Skeletal muscle satellite cell (primary cell): ENCODE results near the gene ZNF224. TPM values are rescaled to one million over a fixed set of nuclear protein-coding genes. Genes with fewer than 3 reads are reported as not detected.

Source experiments
- H3K27me3 ChIP-seq: 2 replicates; pipeline ENCODE4 v1.7.0; 2013; ENCODE audit warnings: low read length; ENCODE audit not compliant: control insufficient read depth, insufficient read depth
- H3K36me3 ChIP-seq: 2 replicates; pipeline ENCODE4 v1.7.0; 2013; ENCODE audit warnings: mild to moderate bottlenecking, control low read depth, low read length; ENCODE audit not compliant: insufficient read depth
- H3K4me1 ChIP-seq: 2 replicates; pipeline ENCODE4 v1.7.0; 2013; ENCODE audit warnings: low read length; ENCODE audit not compliant: control insufficient read depth, insufficient read depth
- H3K4me2 ChIP-seq: 2 replicates; pipeline ENCODE4 v1.7.0; 2013; ENCODE audit warnings: mild to moderate bottlenecking, low read length
- H3K4me3 ChIP-seq: 2 replicates; pipeline ENCODE4 v1.7.0; 2013; ENCODE audit warnings: low read length
- H3K9ac ChIP-seq: 2 replicates; pipeline ENCODE4 v1.7.0; 2013; ENCODE audit warnings: mild to moderate bottlenecking, low read depth, low read length, moderate library complexity
- H3K9me3 ChIP-seq: replicated peaks from 2 replicates; pipeline ENCODE4 v1.7.0; 2013; ENCODE audit warnings: mild to moderate bottlenecking, control low read depth, low read length
- total RNA-seq: library from RNA; depleted of rRNA; stranded (reverse); fragments of >200 nt; gene quantifications from 2 replicates; pipeline ENCODE4 v1.2.3, GENCODE V29; 2012; rRNA removed

The ZNF224 gene
- 11.7 and 15.5 TPM in 2 replicates for total RNA-seq

DNA sequence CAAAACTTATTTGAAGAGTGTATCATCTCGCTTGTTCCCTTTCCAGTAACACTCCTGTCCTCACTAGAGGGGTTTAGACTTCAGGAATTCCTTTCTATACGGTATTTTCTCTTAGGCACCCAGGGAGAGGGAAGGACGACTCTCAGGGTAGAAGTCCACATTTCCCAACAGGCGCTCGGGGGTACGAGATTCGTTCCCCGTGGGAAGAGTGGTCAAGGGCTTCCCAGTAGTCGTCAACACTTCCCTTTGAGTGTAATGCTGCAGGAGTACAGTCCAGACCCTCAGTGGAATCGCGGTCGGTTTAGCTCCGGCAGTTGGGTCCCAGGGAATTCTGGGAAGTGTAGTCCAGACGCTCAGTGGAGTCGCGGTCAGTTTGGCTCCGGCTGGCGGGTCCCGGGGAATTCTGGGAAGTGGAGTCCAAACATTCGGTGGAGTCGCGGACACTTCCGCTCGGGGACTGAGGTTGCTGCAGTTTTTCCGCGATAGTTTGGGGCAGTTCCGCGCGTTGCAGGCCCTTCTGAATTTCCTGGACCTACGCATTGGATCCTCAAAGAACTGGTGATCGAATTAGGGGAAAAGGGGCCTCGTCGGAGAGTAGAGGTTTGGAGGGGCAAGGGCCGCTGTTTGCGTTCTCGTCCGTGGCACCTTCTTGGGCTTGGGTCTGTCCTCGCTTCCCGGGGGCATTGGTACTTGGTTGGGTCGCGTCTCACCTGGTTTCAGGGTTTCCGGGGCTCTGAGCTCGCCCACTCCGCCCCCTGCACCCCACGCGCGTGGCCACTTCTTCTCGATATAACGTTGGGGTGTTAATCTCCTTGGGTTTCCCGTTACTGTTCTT lies at the start of gene ZNF224:
ZNF224 (plus strand) TSS at position 431 of the 835 bp plus-strand sequence. CDS start 3,513 bp downstream, outside the sequence.
- H3K27me3 ChIP-seq, result no peaks in the 10 kb centered on the region
- peaks cover 18% of the 10 kb centered on the region for H3K36me3 ChIP-seq
- no peaks in the 10 kb centered on the region for H3K4me1 ChIP-seq
- H3K4me2 ChIP-seq, result peak within 1 kb of the TSS; percentile 77
- peak within 1 kb of the TSS; percentile 73 for H3K4me3 ChIP-seq
- H3K9me3 ChIP-seq, result no peaks in the 10 kb centered on the region
- H3K9ac ChIP-seq, result peak within 1 kb of the TSS; percentile 93

DNA sequence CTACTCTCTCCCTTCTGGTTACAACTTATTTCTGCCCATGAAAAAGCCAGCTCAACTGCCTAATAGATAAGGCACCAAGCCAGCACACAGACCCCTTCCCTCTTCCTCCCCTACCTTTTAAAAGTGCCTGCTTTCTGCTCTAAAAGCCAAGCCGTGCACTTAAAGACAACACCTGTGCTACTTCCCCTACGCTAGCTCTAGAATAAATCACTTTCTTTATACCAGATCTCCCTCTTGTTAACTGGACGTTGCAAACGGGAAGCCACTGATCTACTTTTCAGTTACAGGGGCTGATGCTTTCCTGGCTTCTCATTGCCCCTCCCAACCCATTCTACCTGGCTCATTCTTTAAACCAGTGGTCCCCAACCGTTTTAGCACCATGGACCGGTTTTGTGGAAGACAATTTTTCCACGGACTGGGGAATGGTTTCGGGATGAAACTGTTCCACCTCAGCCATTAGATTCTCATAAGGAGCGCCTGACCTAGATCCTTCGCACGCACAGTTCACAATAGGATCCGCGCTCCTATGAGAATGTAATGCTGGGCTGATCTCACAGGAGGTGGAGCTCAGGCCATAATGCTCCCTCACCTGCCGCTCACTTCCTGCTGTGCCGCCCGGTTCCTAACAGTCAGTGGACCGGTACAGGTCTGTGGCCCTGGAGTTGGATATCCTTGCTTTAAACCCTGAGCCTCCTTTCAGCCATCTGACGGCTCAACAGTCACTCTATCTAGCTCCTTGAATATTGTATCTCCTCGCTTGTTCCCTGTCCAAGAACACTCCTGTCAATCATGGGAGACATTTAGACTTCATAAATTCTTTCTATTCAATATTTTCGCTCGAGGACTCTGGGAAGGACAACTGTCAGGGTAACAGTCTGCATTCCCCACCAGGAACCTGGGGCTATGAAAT lies 43.2 kb upstream of the ZNF224 start:
- H3K4me3 ChIP-seq, result peak overlapping the region; percentile 90
- H3K27me3 ChIP-seq, result peaks cover 7% of the 10 kb centered on the region
- H3K4me1 ChIP-seq, result peaks cover 10% of the 10 kb centered on the region
- peak overlapping the region; percentile 87 for H3K4me2 ChIP-seq
- H3K9ac ChIP-seq, result peak overlapping the region; percentile 38
- H3K9me3 ChIP-seq, result no peaks in the 10 kb centered on the region
- H3K36me3 ChIP-seq, result peaks cover 8% of the 10 kb centered on the region

DNA sequence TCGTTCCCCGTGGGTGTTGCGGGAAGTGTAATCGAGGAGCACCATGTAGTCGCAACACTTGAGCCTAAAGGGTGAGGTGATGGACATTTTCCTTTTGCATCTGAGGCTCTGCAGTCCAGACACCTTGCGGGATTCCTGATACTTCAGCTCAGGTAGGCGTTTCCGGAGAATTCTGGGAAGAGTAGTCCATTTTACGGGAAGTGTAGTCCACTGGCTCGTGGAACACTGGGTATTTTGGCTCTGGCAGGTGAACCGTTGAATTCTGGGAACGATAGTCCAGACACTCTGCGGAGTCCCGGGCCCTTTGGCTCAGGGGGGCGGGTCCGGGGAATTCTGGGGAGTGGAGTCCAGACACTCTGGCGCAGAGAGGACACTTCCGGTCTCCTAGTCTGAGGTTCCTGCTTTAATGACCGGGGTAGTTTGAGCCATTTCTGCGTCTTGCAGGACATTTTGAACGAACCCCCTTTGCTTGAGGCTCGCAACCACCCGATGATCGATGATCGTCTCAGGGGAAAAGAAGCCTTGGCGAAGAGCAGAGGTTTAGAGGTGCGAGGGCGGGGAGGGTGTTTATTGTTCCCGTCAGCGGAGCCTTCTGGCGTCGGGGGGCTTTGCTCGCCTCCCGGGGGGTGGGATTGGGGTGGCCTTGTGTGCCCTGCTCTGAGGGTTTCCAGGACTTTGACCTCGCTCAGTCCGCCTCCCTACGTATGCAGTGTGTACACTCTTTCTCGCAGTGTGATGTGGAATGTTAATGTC lies 42.3 kb upstream of the ZNF224 start, which contains the start of gene ZNF223:
ZNF223 (plus strand) TSS at position 387 of the 753 bp plus-strand sequence. CDS start 3,141 bp downstream, outside the sequence.
- peaks cover 9% of the 10 kb centered on the region for H3K36me3 ChIP-seq
- H3K4me1 ChIP-seq, result peaks cover 10% of the 10 kb centered on the region
- H3K27me3 ChIP-seq, result peaks cover 7% of the 10 kb centered on the region
- peak within 1 kb of the TSS; percentile 87 for H3K4me2 ChIP-seq
- H3K9ac ChIP-seq, result peak within 1 kb of the TSS; percentile 86
- peak within 1 kb of the TSS; percentile 90 for H3K4me3 ChIP-seq
- no peaks in the 10 kb centered on the region for H3K9me3 ChIP-seq

DNA sequence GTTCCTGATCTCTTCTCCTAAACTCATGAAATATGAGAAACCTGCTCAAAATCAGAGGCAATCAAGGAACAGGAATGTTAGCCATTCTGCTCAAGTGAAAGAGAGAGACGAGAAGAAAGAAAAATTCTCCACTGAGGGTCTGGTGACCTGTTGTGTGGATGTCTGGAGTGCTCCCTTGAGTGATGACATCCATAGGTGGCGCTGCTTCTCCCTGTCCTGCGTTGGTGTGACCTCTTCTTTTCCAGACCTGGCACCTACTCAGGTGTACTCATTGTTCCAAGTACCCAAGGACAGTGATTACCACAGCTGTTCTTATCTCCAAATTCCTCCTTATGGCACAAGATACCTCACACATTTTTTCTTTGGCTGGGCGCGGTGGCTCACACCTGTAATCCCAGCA lies 38.3 kb upstream of the ZNF224 start:
- no peaks in the 10 kb centered on the region for H3K9me3 ChIP-seq
- H3K4me1 ChIP-seq, result peaks cover 10% of the 10 kb centered on the region
- no peak overlapping the region for H3K4me3 ChIP-seq
- H3K9ac ChIP-seq, result no peak overlapping the region
- no peak overlapping the region for H3K4me2 ChIP-seq
- no peaks in the 10 kb centered on the region for H3K27me3 ChIP-seq
- H3K36me3 ChIP-seq, result peaks cover 23% of the 10 kb centered on the region

DNA sequence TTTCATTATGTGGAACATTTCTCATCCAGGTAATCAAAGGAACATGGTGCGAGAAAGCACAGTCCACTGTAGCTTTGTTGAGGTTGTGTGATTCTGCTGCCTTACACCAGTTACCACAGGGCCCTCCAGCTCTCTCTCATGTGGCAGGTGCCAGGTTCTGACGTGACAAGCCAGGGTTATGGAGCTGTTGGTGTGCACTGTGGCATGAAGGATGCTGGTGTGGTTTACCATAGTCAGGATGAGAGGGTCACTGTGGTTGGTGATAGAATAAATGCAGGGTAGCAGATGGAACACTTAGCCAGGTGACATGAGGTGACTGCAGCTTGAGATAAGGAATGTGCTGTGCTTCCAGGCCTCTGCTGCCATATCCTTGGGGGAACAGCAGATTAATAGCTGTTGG lies 34.9 kb upstream of the ZNF224 start:
- Histone ChIP-seq H3K4me3 (no peak overlapping the region), H3K4me2 (no peak overlapping the region), H3K36me3 (peaks cover 47% of the 10 kb centered on the region), H3K9me3 (no peaks in the 10 kb centered on the region), H3K4me1 (no peaks in the 10 kb centered on the region), H3K9ac (no peak overlapping the region), H3K27me3 (no peaks in the 10 kb centered on the region)

DNA sequence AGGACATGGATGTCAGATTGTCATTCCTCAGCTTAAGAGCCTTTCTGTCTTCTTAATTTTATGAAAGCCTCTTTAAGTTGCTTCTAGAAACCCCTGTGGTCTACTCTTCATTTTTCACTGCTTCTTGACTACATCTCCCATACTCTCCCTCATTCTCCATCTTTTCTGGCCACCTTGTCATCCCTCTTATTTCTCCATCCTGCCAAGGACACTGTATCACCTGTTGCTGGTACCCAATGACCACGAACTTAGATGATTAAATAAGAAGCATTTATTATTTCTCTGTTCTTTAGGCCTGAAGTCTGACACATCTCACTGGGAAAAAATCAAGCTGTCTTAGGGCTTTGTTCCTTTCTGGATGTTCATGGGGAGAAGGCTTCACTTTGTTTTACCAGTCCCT lies 33.1 kb upstream of the ZNF224 start:
- Histone ChIP-seq H3K9ac (no peak overlapping the region), H3K27me3 (no peaks in the 10 kb centered on the region), H3K36me3 (peaks cover 51% of the 10 kb centered on the region), H3K4me1 (no peaks in the 10 kb centered on the region), H3K4me2 (no peak overlapping the region), H3K4me3 (no peak overlapping the region), H3K9me3 (peaks cover 5% of the 10 kb centered on the region)

DNA sequence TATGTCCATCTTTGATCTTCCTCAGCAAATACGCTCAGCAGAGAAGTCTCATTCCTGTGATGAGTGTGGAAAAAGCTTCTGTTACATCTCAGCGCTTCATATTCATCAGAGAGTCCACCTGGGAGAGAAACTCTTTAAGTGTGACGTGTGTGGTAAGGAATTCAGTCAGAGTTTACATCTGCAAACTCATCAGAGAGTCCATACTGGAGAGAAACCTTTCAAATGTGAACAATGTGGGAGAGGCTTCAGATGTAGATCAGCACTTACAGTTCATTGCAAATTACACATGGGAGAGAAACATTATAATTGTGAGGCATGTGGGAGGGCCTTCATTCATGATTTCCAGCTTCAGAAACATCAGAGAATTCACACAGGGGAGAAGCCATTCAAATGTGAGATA lies 27.9 kb upstream of the ZNF224 start:
- Histone ChIP-seq H3K4me1 (peaks cover 1% of the 10 kb centered on the region), H3K9me3 (peaks cover 18% of the 10 kb centered on the region), H3K27me3 (no peaks in the 10 kb centered on the region), H3K4me2 (no peak overlapping the region), H3K4me3 (no peak overlapping the region), H3K36me3 (peaks cover 54% of the 10 kb centered on the region), H3K9ac (no peak overlapping the region)

DNA sequence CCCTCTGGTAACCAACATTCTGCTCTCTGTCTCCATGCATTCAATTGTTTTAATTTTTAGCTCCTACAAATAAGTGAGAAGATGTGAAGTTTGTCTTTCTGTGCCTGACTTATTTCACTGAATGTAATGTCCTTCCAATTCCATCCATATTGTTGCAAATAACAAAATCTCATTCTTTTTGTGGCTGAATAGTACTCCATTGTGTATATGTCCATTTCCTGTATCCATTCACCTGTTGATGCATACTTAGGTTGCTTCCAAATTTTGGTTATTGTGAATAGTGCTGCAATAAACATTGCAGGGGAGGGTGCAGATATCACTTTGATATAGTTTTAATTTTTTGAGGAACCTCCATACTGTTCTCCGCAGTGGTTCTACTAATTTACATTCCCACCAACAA lies 24.7 kb upstream of the ZNF224 start:
- Histone ChIP-seq H3K27me3 (no peaks in the 10 kb centered on the region), H3K4me2 (no peak overlapping the region)

DNA sequence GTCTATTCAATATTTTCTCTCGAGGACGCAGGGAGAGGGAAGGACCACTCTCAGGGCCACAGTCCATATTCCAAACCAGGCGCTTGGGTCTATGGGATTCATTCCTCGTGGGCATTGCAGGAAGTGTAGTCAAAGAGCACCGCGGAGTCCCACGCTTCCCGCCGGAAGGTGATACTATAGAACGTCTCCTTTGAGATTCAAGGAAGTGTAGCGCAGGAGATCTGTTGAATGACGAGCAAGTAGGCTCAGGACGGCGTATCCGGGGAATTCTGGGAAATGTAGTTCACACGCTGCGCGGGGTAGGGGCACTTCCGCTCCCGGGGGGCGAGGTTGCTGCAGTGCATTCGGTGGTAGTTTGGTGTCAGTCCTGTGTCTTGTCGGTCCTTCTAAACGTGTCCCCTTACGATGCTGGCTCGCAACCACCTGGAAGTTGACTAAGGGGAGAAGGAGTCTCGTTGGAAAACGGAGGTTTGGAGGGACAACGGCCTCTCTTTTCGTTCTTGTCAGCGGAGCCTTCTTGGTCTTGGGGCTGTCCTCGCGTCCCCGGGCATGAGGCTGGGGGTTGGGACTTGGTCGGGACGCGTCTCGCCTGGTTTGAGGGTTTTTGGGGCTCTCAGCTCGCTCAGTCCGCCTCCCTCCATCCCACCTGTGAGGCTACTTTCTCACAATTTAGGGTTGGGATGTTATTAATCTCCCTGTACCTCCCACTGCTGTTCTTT lies 22.2 kb upstream of the ZNF224 start, which contains the start of gene ZNF284:
ZNF284 (plus strand) TSS at position 336 of the 719 bp plus-strand sequence. CDS start 4,231 bp downstream, outside the sequence.
- Histone ChIP-seq H3K9ac (peak within 1 kb of the TSS; percentile 71), H3K36me3 (peaks cover 9% of the 10 kb centered on the region), H3K4me3 (peak within 1 kb of the TSS; percentile 80), H3K4me1 (peaks cover 10% of the 10 kb centered on the region), H3K4me2 (peak within 1 kb of the TSS; percentile 89), H3K9me3 (peaks cover 4% of the 10 kb centered on the region), H3K27me3 (no peaks in the 10 kb centered on the region)

More for the DNA sequence above, 24.7 kb upstream of the ZNF224 start:
- no peak overlapping the region for H3K9ac ChIP-seq
- peaks cover 18% of the 10 kb centered on the region for H3K9me3 ChIP-seq
- H3K4me1 ChIP-seq, result peaks cover 10% of the 10 kb centered on the region
- no peak overlapping the region for H3K4me3 ChIP-seq
- peaks cover 29% of the 10 kb centered on the region for H3K36me3 ChIP-seq

DNA sequence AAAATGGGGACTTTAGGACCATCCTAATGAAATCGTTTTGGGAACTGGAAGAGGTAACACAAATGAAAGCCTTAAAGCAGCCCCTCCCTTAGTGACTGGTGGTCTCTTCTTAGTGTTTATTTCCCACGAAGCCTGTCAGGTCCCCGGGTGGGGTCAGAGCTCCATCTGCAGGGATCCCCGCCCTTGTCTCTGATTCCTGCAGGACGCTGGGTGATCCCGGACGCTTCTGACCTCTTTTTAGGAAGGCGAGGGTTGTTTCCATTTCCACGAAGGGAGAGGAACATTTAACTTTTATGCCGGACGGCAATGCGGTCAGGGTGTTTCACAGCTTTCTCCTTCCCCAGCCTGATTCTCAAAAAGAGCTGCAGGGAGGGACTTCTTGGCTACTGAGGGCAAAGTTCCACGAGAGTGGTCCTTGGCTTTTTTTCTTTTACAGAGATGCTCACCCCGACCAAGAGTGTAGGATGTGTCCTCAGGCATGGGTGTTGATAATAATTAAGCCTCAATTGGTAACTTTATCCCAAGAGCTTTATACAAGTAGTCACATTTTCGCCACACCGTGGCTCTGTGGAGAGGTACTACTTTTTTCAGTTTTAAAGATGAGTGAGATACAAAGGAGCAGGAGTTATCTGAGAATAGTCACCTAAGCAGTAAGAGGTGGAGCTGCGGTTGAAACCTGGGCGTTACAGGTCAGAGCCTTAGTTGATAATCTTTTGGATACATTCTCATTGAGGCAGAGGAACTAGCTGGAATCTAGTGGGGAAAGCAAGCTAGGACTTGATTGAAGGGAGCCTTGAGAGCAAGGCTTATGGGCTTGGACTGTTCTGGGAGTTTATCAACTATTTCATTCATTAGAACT lies 21.4 kb upstream of the ZNF224 start:
- Histone ChIP-seq H3K4me2 (peak overlapping the region; percentile 89), H3K4me3 (peak overlapping the region; percentile 80), H3K9ac (peak overlapping the region; percentile 71)

More for the DNA sequence above, 21.4 kb upstream of the ZNF224 start:
- H3K9me3 ChIP-seq, result no peaks in the 10 kb centered on the region
- H3K4me1 ChIP-seq, result peaks cover 10% of the 10 kb centered on the region
- no peaks in the 10 kb centered on the region for H3K27me3 ChIP-seq
- H3K36me3 ChIP-seq, result peaks cover 5% of the 10 kb centered on the region
